Nephron (organoid): Measurements from ENCODE around the gene TGFBI.
A peak's percentile ranks its signal among the peaks of the same experiment; 100 is the strongest.

Experiments used
- H3K27ac Mint-ChIP-seq, 3 experiments: 2 replicates each; pipeline ENCODE4 v1.8.0; 2020; ENCODE audit warnings: mixed read lengths in 3 of 3, mild to moderate bottlenecking in 2 of 3, moderate library complexity in 1 of 3
- H3K27me3 Mint-ChIP-seq: 2 replicates; pipeline ENCODE4 v1.8.0; 2021; ENCODE audit warnings: low read depth, mild to moderate bottlenecking, moderate library complexity, mixed read lengths
- H3K36me3 Mint-ChIP-seq: 2 replicates; pipeline ENCODE4 v1.8.0; 2020; ENCODE audit warnings: low read depth, mixed read lengths
- H3K4me1 Mint-ChIP-seq: 2 replicates; pipeline ENCODE4 v1.8.0; 2020; ENCODE audit warnings: mixed read lengths
- H3K4me3 Mint-ChIP-seq, 3 experiments: 2 replicates each; pipeline ENCODE4 v1.8.0; 2020; ENCODE audit warnings: mild to moderate bottlenecking in 3 of 3, mixed read lengths in 3 of 3, moderate library complexity in 2 of 3
- H3K9me3 Mint-ChIP-seq: 2 replicates; pipeline ENCODE4 v1.8.0; 2020; ENCODE audit warnings: mixed read lengths
- CTCF ChIP-seq, 3 experiments: fragments of 200-600 bp; sonication (generic); IDR thresholded peaks; one replicate each; pipeline ENCODE4 v1.5.0; 2021; ENCODE audit warnings: antibody characterized with exemption in 3 of 3; ENCODE audit not compliant: unreplicated experiment in 3 of 3

TGFBI gene

GRCh38 chr5:136086783-136087566 is 58.2 kb downstream of the TGFBI start:
- Mint-ChIP-seq H3K4me3 (no peak overlapping the region), H3K4me1 (peaks cover 42% of the 10 kb centered on the region), H3K9me3 (no peaks in the 10 kb centered on the region), H3K36me3 (no peaks in the 10 kb centered on the region), H3K27me3 (peaks cover 3% of the 10 kb centered on the region), H3K27ac (peak overlapping the region in 2 of 3 experiments; percentile 9 to 92)
- TF ChIP-seq CTCF (IDR thresholded peaks at IDR 0.05; ENCODE audit: unreplicated experiment in 3 of 3): no peak

GRCh38 chr5:136087961-136088871 is 59.4 kb downstream of the TGFBI start:
- peak overlapping the region in 1 of 3 experiments; percentile 29 for H3K4me3 Mint-ChIP-seq
- no peak for TF ChIP-seq CTCF (IDR thresholded peaks at IDR 0.05; ENCODE audit: unreplicated experiment in 3 of 3)
- no peaks in the 10 kb centered on the region for H3K9me3 Mint-ChIP-seq
- peaks cover 42% of the 10 kb centered on the region for H3K4me1 Mint-ChIP-seq
- H3K27ac Mint-ChIP-seq: peak overlapping the region in 2 of 3 experiments; percentile 9 to 92
- H3K36me3 Mint-ChIP-seq: no peaks in the 10 kb centered on the region
- peaks cover 3% of the 10 kb centered on the region for H3K27me3 Mint-ChIP-seq

- peaks cover 41% of the 10 kb centered on the region for H3K4me1 Mint-ChIP-seq
- H3K4me3 Mint-ChIP-seq: no peak overlapping the region
- peaks cover 3% of the 10 kb centered on the region for H3K27me3 Mint-ChIP-seq
- peak overlapping the region; percentile 9 to 70 (median 64) for H3K27ac Mint-ChIP-seq
- no peaks in the 10 kb centered on the region for H3K9me3 Mint-ChIP-seq
- H3K36me3 Mint-ChIP-seq: no peaks in the 10 kb centered on the region
- TF ChIP-seq CTCF (IDR thresholded peaks at IDR 0.05; ENCODE audit: unreplicated experiment in 3 of 3): no peak
Measured at GRCh38 chr5:136089791-136090190, 61.0 kb downstream of the TGFBI start.

GRCh38 chr5:136090319-136090718 is 61.5 kb downstream of the TGFBI start:
- no peaks in the 10 kb centered on the region for H3K9me3 Mint-ChIP-seq
- H3K27ac Mint-ChIP-seq: peak overlapping the region; percentile 9 to 70 (median 64)
- H3K27me3 Mint-ChIP-seq: peaks cover 3% of the 10 kb centered on the region
- H3K4me1 Mint-ChIP-seq: peaks cover 42% of the 10 kb centered on the region
- H3K4me3 Mint-ChIP-seq: no peak overlapping the region
- TF ChIP-seq CTCF (IDR thresholded peaks at IDR 0.05; ENCODE audit: unreplicated experiment in 3 of 3): no peak
- H3K36me3 Mint-ChIP-seq: no peaks in the 10 kb centered on the region

- peak overlapping the region in 1 of 3 experiments; percentile 20 for H3K27ac Mint-ChIP-seq
Measured at GRCh38 chr5:136094189-136094912, 65.6 kb downstream of the TGFBI start.

More at GRCh38 chr5:136094189-136094912, 65.6 kb downstream of the TGFBI start:
- Mint-ChIP-seq H3K4me3 (no peak overlapping the region), H3K36me3 (no peaks in the 10 kb centered on the region), H3K9me3 (no peaks in the 10 kb centered on the region), H3K4me1 (peaks cover 33% of the 10 kb centered on the region), H3K27me3 (no peaks in the 10 kb centered on the region)
- TF ChIP-seq CTCF (IDR thresholded peaks at IDR 0.05; ENCODE audit: unreplicated experiment in 3 of 3): no peak
